ENCODE data around the gene TMEM106B.
"Not testable (repeated sequence)": the region's sequence is repeated elsewhere in the genome, so short reads cannot be mapped to it uniquely, and the experiment has no call there.

Gene TMEM106B
- 67.5 to 67.6 reads per million in 2 donors for total RNA-seq

DNA sequence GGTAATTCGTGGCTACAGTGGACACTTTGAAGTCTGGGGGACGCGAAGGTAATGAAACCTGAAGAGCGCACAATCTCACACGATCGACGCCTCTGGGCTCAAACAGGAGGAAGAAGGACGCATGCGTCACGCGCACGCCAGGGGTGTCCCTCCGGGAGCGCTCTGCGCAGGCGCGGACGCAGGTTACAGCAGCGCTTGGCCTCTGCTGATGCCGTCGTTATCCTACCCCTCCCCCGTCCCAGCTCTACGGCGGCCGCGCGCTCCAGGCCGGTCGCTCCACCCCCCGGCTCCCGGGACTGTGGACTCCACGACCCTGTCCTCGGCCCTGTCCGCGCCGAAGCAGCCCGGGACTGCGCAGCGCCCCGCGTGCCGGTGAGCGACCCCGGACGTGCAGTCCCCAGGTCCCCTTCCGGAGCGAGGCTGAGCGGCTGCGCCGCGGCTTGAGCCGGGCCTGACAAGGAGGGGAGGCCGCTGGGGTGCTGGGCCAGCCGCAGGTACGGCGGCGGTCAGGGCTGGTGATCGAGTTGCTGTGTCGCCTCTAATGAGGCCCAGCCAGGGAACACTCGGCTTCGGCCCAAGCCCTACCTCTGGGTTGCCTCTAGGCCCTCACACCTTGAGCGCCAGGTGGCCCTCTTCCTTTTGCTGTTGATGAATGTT, at the start of gene TMEM106B:
Gene TMEM106B (plus strand): TSS at position 241 of the 657 bp plus-strand sequence. CDS start 3,517 bp downstream, outside the sequence.
- DNase-seq = peak; percentile 96

DNA sequence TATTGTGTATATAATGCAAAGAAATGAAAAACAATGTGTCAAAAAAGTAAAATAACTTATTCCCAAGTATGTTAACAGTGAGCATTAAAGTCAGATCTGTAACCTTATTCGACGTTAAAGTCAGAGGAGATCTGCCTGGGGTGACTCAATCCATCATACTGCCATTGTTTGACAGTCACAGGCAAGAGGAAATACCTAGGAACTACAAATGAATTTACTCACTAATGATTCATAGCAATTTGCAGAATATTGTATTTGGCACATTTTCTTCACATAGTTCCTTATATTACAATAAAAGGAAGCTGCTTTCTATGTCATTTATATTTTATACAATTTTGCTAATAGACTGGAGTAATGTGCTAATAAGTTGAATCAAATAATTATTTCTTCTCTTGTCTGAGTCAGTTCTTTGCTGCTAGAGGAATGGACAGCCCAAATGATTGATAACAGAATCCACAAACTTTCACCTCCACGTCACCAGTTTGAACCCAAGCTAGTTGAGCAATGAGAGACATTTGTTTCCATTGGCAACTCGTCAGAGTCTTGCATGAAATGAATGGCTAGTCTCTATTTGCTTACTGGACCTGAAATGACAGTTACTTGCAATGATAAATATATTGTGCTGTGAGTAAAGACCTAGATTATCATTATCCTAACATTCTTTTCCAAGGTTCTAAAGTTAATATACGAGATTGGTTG, 48.5 kb upstream of the TMEM106B start:
- DNase-seq = no peak

DNA sequence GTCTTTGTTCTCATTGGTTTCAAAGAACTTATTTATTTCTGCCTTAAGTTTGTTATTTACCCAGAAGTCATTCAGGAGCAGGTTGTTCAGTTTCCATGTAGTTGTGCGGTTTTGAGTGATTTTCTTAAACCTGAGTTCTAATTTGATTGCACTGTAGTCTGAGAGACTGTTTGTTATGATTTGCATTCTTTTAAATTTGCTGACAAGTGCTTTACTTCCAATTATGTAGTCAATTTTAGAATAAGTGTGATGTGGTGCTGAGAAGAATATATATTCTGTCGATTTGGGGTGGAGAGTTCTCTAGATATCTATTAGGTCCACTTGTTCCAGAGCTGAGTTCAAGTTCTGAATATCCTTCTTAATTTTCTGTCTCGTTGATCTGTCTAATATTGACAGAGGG, 43.0 kb upstream of the TMEM106B start:
- DNase-seq = not testable (repeated sequence)

DNA sequence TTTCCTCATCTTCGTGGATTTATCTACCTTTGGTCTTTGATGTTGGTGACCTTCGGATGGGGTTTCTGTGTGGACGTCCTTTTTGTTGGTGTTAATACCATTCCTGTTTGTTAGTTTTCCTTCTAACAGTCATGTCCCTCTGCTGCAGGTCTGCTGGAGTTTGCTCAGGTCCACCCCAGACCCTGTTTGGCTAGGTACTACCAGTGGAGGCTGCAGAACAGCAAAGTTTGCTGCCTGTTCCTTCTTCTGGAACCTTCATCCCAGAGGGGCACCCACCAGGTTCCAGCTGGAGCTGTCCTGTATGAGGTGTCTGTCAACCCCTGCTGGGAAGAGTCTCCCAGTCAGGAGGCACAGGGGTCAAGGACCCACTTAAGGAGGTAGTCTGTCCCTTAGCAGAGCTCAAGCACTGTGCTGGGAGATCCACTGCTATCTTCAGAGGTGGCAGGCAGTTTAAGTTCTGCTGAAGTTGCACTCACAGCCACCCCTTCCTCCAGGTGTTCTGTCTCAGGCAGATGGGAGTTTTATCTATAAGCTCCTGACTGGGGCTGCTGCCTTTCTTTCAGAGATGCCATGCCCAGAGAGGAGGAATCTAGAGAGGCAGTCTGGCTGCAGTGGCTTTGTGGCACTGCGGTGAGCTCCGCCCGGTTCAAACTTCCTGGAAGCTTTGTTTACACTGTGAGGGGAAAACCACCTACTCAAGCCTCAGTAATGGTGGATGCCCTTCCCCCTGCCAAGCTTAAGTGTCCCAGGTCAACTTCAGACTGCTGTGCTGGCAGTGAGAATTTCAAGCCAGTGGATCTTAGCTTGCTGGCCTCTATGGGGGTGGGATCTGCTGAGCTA, 40.9 kb upstream of the TMEM106B start:
- DNase-seq = not testable (repeated sequence)

DNA sequence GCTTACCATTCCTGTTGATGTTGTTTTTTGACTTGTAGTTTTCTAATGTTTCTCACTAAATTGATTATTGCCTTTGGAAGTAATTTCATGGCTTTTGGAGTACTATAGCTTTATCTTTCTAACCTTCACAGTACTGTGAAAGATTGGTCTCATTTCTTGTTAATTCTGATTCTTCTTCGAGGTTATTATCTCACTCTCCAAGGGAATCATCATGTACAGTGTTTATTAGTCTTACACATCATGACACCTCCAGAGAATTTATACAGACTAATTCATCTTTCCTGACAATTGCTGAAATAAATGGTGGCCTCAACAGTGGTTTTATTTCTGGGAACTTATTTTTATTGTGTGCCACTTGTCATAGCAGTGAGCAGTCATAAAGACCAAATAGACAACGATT, 37.4 kb upstream of the TMEM106B start:
- no peak for DNase-seq

DNA sequence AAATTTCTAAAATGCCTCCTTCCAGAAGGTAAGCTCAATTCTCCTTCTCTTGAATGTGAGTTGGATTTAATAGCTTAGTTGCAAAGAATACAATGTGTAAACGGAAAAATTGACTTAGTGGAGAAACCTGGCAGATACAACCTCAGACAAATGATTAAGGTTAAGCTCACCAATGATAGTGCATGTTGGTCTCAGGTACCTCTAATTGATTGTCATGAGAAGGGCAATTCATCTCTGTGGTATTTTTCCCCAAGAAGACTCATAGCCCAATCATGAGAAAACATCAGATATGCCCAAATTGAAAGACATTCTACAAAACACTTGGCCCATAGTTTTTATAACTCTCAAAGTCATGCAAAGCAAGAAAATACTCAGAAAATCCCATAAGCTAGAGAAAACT, 36.2 kb upstream of the TMEM106B start:
- no peak for DNase-seq

DNA sequence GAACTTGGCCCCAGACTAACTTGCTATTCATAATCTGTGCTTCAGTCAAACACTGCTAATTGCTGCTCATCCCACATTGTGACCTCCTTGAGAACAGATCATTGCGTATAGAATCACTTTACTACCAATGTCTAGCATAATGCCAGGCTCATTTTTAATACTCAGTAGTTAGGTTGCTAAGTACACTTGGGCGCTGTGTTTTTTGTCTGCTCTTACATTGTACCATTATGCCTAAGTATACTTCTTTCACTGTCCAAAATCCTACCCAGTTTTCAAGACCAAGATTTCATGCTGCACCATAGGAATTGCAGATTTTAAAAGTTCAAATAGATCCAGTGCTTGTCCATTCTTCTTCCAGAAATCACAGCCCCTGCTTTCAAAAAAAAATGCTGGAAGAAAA, 32.8 kb upstream of the TMEM106B start:
- DNase-seq = no peak

DNA sequence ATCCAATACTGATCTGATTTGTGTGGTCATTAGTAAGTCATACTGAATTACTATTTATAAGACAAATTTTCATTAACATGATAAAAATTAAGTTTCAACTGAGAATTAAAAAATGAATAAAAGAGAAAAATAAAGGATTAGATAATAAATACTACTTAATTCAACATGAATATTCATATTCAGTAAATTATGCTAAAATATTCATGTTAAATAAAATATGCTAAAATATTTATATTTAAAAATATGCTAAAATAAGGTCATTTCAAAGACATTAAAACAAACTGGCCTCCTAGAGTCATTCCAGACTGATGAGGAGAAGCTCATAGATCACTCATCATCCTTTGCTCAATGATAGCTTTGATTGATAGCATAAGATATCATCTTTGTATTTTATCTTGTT, 16.7 kb upstream of the TMEM106B start:
- DNase-seq = no peak

DNA sequence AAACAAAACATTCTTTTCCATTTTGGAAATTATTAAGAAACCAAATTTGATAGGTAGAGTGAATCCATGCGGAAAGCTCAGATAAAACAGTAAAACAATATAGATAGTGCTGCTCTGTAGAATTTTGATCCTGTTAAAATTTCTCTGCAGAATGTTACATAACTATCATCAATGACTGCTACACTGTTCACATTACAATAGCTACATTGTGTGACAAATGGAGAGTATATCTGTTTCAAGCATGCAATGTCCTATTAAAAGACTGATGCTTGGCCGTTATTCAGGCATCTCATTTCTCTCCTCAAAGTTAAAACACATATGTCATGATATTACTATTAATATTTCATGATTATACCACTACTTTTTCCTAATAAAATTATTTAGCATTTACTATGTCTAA, 14.7 kb upstream of the TMEM106B start:
- no peak for DNase-seq

DNA sequence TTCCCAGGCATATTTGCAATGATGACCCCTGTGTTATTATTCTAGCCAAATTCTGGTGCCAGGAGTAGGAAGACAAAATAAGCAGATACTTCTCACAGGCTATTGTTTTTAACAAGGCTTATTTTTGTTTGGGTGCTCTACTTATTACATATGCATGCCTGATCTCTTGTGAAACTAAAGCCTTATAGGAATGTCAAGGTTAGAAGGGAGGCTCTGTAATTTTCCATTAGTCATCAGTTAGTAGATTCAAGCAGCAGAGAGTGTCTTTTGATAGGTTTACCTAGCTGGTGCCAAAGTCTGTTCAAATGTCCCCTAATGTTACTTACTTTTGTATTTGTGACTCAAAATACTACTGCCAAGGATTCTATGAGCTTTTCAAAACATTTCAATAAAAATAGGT, 11.7 kb upstream of the TMEM106B start:
- DNase-seq = no peak

DNA sequence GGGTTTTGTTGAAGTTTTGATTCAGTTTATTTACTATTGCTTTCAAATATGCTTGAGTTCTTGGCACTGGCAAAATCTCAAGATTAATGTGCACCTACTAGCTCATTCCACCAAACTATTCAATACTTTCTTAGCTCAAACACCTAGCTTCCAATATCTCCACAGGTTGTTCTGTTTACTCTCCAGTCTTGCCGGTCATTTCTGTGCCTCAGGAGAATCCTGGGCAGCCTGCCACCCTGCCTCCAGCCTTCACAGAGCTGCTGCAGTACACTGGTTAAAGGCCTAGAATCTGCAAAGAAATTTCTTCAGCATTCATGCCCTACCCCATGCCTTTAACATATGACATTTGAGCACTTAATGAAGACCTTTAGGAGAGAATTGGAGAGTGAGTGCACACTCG, 4.0 kb upstream of the TMEM106B start:
- no peak for DNase-seq

DNA sequence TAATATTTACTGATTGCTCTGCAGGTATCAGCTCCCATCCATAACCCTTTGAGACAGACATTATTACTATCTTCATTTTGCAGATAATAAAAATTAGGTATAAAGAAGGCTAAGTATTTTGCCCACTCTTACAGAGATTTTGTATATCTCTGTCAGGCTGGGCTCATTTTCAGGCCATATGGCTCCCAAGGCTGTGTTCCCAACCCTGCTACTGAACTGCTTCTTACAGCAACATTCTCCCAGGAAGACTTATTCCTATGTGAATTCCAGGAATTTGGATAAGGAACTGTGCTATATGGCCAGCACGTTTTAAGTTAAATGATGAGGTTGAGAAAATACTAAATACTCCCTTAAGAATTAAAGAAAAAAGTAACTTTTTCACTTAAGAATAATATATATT, 1.9 kb upstream of the TMEM106B start:
- DNase-seq = no peak

DNA sequence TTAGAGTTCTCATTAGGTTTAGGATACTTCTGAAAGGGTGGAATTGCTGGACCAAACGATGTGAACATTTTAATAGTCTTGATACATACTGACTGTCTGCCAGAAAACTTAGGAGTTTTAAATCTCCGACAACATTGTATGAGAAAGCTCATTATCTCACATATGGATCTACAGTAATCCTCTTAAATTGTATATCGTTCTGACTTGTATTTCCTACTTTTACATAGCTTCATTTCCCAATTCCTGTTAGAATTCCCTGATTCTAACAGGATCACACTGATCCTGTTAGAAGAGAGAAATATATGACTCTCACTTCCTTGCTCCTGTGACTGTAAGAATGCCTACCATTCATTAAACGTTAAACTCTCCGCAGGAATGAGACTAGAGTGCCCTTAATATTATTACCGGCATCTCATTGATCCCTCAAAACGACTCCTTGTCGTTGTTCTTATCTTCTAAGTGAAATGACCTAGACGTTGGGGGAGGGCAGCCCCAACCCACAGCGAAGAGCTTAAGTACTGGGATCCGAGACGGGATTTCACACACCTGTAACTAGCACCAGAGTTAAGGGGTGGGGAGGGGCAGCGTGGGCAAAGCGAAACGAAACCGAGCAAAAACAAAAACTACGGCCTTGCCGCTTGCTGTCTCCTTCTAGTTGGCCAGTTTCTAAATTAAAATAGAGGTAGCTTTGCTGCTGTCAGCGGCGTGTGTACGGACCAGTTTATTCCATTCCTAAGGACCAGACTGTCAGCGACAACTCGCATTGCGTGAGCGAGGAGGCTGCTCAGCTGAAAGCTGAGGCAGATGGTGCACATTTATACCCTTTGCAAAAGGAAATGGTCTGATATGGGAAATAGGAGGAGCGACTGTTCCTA, 678 bp upstream of the TMEM106B start:
- no peak for DNase-seq

DNA sequence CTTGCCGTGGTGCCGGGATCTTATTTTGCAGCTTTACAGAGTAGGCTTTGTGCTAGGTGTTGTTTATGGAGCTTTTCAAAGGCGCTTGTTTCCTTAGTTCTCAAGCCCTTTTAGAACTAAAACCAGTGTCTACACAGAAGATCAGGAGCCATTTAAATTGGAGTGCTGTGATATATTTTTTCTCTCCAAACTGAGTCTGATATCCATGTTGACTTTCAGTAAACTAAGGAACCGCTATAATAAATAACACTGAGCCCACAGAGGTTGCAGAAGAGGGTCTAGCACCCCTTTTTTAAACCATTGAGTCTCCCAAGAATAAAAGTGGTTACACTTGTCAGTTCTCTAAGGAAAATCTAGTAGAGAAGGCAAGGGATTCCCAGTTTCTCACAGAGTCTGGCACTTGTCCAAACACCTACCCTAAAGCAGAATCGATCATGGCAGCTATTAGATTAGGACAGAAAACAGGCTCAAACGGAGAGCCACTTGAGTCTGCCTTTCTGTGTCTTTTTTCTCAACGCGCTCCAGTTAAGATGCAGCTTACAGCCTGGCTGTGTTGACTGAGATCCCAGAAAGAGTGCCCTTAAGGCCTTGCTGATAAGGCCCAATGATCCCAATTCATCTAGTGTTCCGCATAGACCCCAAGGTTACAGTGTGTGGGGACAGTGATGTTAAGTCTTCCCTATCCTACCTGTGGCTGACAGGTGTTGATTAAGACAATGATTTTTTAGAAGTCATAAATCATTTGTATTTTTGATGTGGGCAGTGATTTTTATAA, 804 bp downstream of the TMEM106B start:
- DNase-seq = no peak

DNA sequence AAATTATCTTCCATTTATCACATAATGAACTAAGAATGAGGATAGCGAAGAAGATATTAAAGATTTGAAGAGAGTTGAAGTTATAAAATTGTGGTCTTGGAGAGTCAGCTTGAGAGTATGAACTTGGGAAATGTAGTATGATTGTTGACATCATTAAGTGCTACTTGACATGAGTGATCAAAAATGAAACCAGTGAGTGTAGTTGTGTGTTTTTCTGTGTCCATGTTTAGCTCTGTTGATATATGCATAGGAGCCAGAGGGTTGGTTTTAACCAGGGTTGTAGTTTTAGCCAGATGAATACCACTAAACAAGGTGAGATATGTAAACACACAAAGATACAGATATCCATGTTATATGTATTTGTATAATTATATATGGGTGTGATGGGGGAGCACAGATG, 6.2 kb downstream of the TMEM106B start:
- no peak for DNase-seq

DNA sequence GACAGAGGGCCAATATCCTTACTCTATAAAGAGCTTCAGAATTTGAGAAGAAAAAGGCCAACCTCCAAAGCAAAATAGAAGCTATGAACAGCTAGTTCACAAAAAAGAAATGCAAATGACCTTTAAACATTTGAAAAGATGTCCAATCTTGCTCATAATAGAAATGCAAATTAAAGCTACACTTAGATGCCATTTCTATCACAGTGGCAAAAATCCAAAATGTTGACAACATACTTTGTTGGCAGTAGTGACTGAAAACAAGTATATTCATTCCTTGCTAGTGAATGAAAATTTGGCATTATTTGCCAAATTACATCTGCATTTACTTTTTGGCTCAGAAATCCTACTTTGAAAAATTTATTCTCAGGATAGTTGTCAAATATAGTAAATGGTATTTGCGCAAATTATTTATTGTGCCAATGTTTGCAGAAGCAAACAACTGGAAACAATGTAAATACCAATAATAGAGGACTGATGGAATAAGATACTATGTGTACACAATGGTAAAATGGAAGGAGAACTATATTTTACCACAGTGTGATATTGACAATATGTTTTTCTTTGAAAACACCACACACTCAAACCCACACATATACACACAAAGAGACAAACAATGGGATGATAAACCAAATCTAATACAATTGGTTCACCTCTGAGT, 9.4 kb downstream of the TMEM106B start:
- no peak for DNase-seq

DNA sequence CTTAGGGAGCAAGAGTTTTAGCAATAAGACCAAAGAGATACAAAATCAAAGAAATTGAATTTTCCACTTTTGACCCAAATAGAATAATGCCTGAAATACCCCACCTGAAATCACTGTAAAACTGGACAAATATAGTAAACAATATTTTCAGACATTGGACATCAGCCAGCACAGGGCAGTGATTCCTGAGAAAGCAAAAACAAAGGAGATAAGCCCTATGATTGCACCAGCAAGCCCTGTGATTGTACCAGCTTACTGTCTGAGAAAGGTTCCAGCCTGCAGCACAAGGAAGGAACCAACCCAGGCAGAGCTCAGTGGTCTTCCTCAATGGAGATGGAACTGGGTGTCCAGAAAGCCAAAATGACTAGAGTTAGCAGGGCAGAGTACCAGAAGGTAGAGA, 10.3 kb downstream of the TMEM106B start:
- no peak for DNase-seq

DNA sequence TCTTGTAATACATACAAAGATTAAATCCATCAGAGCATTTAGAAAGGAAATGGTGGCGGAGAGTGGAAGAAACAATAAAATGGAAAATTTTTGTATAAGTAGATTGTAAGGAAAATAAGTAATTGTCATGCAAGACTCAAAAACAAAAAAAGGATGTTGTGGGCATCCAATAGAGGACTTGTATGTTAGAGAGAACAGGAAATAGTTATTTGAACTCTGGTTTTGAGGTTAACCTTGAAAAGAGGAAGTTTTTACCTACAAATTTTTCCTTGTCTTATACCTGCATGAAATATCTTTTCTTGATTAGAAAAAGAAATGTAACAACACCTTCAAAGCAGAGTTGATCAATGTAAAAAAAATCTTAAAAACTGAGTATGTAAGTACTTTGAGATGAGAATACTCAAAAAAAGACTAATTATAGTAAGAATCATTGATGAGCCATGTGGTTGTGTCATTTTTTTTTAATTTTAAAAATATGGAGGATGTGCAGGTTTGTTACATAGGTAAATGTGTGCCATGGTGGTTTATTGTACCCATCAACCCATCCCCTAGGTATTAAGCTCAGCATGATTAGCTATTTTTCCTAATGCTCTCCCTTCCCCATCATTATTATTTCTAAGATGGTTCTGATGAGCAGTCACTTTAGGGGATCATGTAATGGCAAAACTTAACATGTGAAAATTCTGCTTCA, 11.9 kb downstream of the TMEM106B start:
- DNase-seq = no peak

DNA sequence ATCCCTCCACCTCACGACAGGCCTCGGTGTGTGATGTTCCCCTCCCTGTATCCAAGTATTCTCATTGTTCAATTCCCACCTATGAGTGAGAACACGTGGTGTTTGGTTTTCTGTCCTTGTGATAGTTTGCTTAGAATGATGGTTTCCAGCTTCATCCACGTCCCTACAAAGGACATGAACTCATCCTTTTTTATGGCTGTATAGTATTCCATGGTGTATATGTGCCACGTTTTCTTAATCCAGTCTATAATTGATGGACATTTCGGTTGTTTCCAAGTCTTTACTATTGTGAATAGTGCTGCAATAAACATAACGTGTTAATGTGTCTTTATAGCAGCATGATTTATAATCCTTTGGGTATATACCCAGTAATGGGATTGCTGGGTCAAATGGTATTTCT, 13.9 kb downstream of the TMEM106B start:
- not testable (repeated sequence) for DNase-seq

DNA sequence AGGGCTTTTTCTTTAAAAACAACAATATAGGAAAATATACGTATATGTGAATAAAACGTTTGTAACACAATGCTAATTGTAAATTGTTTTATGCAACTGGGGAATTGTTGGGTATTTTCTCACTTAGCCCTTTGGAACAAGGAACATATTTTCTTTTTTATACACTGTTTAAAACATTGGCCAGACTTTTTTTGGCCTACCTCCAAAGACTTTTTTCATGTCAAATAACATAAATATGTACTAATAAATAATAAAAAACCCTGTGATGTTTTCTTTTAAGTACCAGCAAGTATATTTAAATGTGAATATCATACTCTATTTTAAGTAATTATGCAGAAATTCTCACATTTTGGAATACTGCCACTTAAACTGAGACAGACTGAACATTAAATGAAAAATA, 15.7 kb downstream of the TMEM106B start:
- DNase-seq = no peak

DNA sequence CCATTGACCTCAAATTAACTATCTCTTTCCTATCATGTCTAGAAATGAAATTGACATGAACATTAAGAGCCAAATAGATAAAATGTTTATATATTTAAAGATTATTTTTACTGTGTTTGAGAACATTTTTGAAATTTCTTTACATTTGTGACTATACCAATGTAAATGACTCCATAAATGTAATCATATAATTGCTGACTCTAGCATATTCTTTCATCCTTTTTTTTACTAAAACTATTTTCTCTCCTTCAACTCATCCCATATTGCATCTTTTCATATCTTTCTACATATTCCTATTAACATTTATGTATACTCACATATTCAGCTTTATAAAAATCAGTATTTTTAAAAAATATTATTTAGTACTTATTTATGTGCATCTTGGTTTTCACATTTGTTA, 16.9 kb downstream of the TMEM106B start:
- no peak for DNase-seq
